HL-60 (cell line): ENCODE data around the gene TOGARAM2.

Source experiments
- DNase-seq, 2 experiments: peaks; one replicate each; pipeline ENCODE4 v3.0.0-alpha.2; 2010 to 2020; ENCODE audit warnings: low read depth in 1 of 2, low spot score in 1 of 2
- H3K27ac ChIP-seq: fragments of 250-450 bp; sonication (Bioruptor Pico); replicated peaks from 2 replicates; pipeline ENCODE4 v1.5.1; 2020; ENCODE audit warnings: mild to moderate bottlenecking, moderate library complexity
- H3K27me3 ChIP-seq: fragments of 250-450 bp; sonication (Bioruptor Pico); 2 replicates; pipeline ENCODE4 v1.5.1; 2021; ENCODE audit warnings: mild to moderate bottlenecking, moderate library complexity; ENCODE audit not compliant: insufficient read depth, poor library complexity, severe bottlenecking
- H3K4me3 ChIP-seq: replicated peaks from 2 replicates; pipeline ENCODE4 v1.5.1; 2011; ENCODE audit warnings: mild to moderate bottlenecking, control low read depth, low read length; ENCODE audit not compliant: insufficient read depth
- GABPA ChIP-seq: IDR thresholded peaks from 2 replicates; pipeline ENCODE4 v1.6.1; 2012; ENCODE audit warnings: low read depth
- POLR2AphosphoS5 ChIP-seq: IDR thresholded peaks from 2 replicates; pipeline ENCODE4 v1.6.1; 2012; ENCODE audit warnings: low read depth
- SPI1 ChIP-seq: IDR thresholded peaks from 2 replicates; pipeline ENCODE4 v1.6.1; 2012; ENCODE audit warnings: low read depth, mild to moderate bottlenecking, borderline replicate concordance
- TF ChIP-seq, protein P1 (sequence below): IDR thresholded peaks from 2 replicates; pipeline ENCODE4 v1.6.1; 2012; ENCODE audit warnings: low read depth; ENCODE audit not compliant: insufficient replicate concordance
- TF ChIP-seq, protein P2 (sequence below): IDR thresholded peaks from one replicate; pipeline ENCODE4 v1.5.1; 2011; ENCODE audit warnings: low read length, control low read depth, inconsistent platforms; ENCODE audit not compliant: insufficient read depth

TOGARAM2 gene

DNA sequence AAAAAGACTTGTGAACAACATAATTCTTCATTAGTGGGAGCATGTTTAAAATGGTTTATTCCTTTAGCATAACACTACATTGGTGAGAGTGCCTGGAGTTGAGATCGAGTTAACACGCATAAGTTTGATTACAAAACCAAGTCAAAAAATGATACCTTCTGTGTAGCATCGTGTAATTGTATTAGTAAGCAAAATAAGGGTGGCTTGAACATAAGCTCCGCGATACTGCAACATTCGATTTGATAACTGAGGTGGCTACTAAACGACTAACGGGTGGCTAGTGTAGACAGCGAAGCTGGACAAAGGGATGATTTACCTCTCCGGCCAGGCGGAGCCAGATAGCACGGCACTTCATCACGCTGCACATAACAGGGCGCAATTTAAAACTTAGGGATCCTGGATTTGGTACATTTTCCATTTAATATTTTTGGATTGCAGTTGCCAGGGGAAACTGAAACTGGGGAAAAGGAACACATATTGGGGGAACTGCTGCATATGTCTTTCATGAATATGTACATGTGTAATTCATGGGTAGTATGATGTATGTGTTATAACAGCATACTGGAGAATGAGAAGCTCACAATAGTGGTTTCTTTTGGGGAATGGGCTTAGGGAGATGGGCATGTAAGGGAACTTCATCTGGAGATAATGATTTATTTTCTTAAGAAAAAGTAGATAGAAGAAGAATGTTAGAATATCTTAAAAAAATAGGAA is 36.4 kb upstream of the TOGARAM2 start:
- TF ChIP-seq POLR2AphosphoS5, result no peak
- no peak for TF ChIP-seq SPI1
- TF ChIP-seq, protein P1, sequence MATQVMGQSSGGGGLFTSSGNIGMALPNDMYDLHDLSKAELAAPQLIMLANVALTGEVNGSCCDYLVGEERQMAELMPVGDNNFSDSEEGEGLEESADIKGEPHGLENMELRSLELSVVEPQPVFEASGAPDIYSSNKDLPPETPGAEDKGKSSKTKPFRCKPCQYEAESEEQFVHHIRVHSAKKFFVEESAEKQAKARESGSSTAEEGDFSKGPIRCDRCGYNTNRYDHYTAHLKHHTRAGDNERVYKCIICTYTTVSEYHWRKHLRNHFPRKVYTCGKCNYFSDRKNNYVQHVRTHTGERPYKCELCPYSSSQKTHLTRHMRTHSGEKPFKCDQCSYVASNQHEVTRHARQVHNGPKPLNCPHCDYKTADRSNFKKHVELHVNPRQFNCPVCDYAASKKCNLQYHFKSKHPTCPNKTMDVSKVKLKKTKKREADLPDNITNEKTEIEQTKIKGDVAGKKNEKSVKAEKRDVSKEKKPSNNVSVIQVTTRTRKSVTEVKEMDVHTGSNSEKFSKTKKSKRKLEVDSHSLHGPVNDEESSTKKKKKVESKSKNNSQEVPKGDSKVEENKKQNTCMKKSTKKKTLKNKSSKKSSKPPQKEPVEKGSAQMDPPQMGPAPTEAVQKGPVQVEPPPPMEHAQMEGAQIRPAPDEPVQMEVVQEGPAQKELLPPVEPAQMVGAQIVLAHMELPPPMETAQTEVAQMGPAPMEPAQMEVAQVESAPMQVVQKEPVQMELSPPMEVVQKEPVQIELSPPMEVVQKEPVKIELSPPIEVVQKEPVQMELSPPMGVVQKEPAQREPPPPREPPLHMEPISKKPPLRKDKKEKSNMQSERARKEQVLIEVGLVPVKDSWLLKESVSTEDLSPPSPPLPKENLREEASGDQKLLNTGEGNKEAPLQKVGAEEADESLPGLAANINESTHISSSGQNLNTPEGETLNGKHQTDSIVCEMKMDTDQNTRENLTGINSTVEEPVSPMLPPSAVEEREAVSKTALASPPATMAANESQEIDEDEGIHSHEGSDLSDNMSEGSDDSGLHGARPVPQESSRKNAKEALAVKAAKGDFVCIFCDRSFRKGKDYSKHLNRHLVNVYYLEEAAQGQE, result no peak
- TF ChIP-seq GABPA, result no peak
- TF ChIP-seq, protein P2, sequence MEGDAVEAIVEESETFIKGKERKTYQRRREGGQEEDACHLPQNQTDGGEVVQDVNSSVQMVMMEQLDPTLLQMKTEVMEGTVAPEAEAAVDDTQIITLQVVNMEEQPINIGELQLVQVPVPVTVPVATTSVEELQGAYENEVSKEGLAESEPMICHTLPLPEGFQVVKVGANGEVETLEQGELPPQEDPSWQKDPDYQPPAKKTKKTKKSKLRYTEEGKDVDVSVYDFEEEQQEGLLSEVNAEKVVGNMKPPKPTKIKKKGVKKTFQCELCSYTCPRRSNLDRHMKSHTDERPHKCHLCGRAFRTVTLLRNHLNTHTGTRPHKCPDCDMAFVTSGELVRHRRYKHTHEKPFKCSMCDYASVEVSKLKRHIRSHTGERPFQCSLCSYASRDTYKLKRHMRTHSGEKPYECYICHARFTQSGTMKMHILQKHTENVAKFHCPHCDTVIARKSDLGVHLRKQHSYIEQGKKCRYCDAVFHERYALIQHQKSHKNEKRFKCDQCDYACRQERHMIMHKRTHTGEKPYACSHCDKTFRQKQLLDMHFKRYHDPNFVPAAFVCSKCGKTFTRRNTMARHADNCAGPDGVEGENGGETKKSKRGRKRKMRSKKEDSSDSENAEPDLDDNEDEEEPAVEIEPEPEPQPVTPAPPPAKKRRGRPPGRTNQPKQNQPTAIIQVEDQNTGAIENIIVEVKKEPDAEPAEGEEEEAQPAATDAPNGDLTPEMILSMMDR, result no peak
- H3K27ac ChIP-seq, result no peak overlapping the region
- H3K27me3 ChIP-seq, result no peaks in the 10 kb centered on the region
- H3K4me3 ChIP-seq, result no peak overlapping the region
- DNase-seq, result no peak

DNA sequence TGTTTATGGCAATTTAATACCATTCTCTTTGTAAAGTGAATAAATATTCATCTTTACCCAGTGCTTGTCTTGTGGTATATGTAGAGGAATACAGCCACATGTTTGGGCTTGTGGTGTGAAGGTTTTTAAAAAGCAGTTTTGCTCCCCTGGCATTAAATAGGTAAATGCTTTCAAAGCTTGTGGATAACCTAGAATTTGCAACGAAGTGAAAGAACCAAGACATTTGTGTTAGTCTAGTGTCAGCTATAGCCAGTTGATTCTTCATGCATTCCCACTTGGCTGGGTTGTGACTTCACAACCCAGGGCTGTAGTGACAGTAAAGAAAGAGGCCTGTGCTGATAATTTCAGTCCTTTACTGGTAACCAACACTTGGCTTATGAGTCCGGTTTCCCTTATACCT is 32.9 kb upstream of the TOGARAM2 start:
- Histone ChIP-seq H3K27me3 (no peaks in the 10 kb centered on the region), H3K27ac (no peak overlapping the region), H3K4me3 (no peak overlapping the region)
- DNase-seq, result no peak
- TF ChIP-seq GABPA, result no peak
- TF ChIP-seq, protein P1, result no peak
- TF ChIP-seq, protein P2, result no peak
- TF ChIP-seq POLR2AphosphoS5, result no peak
- no peak for TF ChIP-seq SPI1

DNA sequence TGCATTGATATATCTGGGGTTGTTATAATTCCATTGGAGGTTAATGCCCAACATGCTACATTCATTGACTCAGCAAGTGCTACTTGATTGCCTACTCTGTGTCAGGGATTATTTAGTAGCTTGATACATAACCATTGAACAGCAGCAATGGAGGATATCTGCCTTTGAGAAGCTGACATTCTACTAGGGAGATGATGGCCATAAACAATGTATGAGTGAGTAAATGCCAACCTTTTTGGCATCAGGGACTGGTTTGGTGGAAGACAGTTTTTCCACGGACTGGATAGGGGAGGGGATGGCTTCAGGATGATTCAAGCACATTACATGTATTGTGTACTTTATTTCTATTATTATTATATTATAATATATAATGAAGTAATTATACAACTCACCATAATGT is 31.9 kb upstream of the TOGARAM2 start:
- H3K4me3 ChIP-seq, result no peak overlapping the region
- TF ChIP-seq SPI1, result no peak
- TF ChIP-seq, protein P1, result no peak
- DNase-seq, result no peak
- no peak overlapping the region for H3K27ac ChIP-seq
- H3K27me3 ChIP-seq, result no peaks in the 10 kb centered on the region
